ENCODE measurements around the gene ZMYND19. TPM values are rescaled to one million over a fixed set of nuclear protein-coding genes. Genes with fewer than 3 reads are reported as not detected.

ZMYND19 gene
- total and polyA plus RNA-seq, 2 of the 4 experiments (the other 2 are of a cell fraction): 14.3 to 21.4 TPM

DNA sequence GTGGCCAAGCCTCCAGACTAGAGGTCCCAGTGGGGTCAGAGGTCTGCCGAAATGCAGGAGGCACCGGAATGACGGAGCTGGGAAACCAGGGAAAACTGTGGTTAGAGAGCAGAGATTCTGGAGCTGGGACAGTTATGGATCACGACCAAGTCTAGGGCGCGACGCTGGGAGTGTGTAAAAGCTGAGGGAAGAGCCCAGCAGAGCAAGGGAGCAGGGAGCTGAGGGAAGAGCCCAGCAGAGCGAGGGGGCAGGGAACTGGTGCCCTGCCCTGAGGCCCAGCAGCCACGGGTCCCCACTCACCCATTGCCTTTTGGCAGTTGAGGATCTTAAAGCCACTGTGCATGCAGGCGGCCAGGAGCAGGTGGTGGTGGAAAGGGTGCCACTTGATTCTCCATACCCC is 26.2 kb downstream of the ZMYND19 start:
- no peak overlapping the region for H2AFZ ChIP-seq (replicated peaks; ENCODE audit: low read length, poor library complexity)
- no peaks in the 10 kb centered on the region for H3K4me1 ChIP-seq (ENCODE audit: control insufficient read depth, insufficient read depth, low read length)
- peaks cover 33% of the 10 kb centered on the region for H3K36me3 ChIP-seq (ENCODE audit: control insufficient read depth, insufficient read depth, low read length)
- no peak overlapping the region for H3K27ac ChIP-seq (ENCODE audit: insufficient read depth, low read length)
- peaks cover 0 to 5% of the 10 kb centered on the region in 2 experiments; a peak in 1 of 4 replicates for H3K79me1 ChIP-seq (ENCODE audit: low read depth in 1 of 2, low read length in 2 of 2)
- dilution Hi-C loops (cut with HindIII; ENCODE audit: low sequenced_read_pairs, unreplicated experiment): no loop called here
- no peak overlapping the region for H3K18ac ChIP-seq (ENCODE audit: low read depth, low read length)
- no peaks in the 10 kb centered on the region for H3K27me3 ChIP-seq (ENCODE audit: control insufficient read depth, insufficient read depth, low read length)
- no peak overlapping the region for H4K91ac ChIP-seq (ENCODE audit: insufficient read depth, low read depth, low read length)
- no peak overlapping the region for H2BK5ac ChIP-seq (ENCODE audit: low read depth, low read length, poor library complexity, severe bottlenecking)
- H3K23ac ChIP-seq (ENCODE audit: low read depth, low read length): no peak overlapping the region
- ChIA-PET CTCF (no interaction called here), POLR2A (ENCODE audit: unreplicated experiment) (no interaction called here)
- BruUV-seq (replicated peaks): no TSS peak
- H2BK20ac ChIP-seq (ENCODE audit: low read depth, low read length): no peak overlapping the region
- H3K4ac ChIP-seq (ENCODE audit: low read depth, low read length): no peak overlapping the region
- no peak for TF ChIP-seq MAZ (IDR thresholded peaks at IDR 0.05; ENCODE audit: borderline replicate concordance, low read depth, low read length)
- no peaks in the 10 kb centered on the region for H3K9me3 ChIP-seq (ENCODE audit: control insufficient read depth, insufficient read depth, low read length)
- DNase-seq: no peak
- no peak overlapping the region for H3K4me2 ChIP-seq (ENCODE audit: low read depth, low read length)
- no peak overlapping the region for H2BK15ac ChIP-seq (ENCODE audit: low read depth, low read length)
- ATAC-seq (ENCODE audit: low read depth): no peak
- no peak overlapping the region for H2AK5ac ChIP-seq (ENCODE audit: low read depth, low read length)
- 0 out of 2 replicates have a peak, but pooled peaks cover 4% of the 10 kb centered on the region for H4K20me1 ChIP-seq (ENCODE audit: insufficient read depth, low read length)
- H4K8ac ChIP-seq (ENCODE audit: low read depth in 2 of 2, low read length in 2 of 2): no peak overlapping the region
- H3K9me1 ChIP-seq (ENCODE audit: insufficient read depth, low read length): no peaks in the 10 kb centered on the region
- H3K56ac ChIP-seq (ENCODE audit: extremely low read depth, insufficient read depth, low read length): no peak overlapping the region
- in situ Hi-C loops (cut with MboI; ENCODE audit: low sequenced_read_pairs): no loop called here
- no peak overlapping the region for H3K9ac ChIP-seq (ENCODE audit: low read depth, low read length)
- no peak overlapping the region for H3K4me3 ChIP-seq (ENCODE audit: insufficient read depth, low read depth, low read length)
- H3K14ac ChIP-seq (replicated peaks; ENCODE audit: low read depth, low read length): no peak overlapping the region
- peak overlapping the region; percentile 1 for H2AK9ac ChIP-seq (replicated peaks; ENCODE audit: low read depth, low read length, poor library complexity)
- WGBS, 2 experiments (ENCODE audit: extremely low coverage in 2 of 2, insufficient read length in 1 of 2): no CpG with 5 or more reads among the region's 10 CpGs
- no peak overlapping the region for H4K5ac ChIP-seq (ENCODE audit: low read depth, low read length)
- intact Hi-C loops (cut with micrococcal nuclease): no loop called here
- no peak overlapping the region for H2BK120ac ChIP-seq (ENCODE audit: low read depth, low read length)
